ENCODE results near the gene SLC6A8.
"Not testable (repeated sequence)": the region's sequence is repeated elsewhere in the genome, so short reads cannot be mapped to it uniquely, and the experiment has no call there.

The SLC6A8 gene

GRCh38 chrX:153741446-153741845 is 53.7 kb downstream of the SLC6A8 start:
- TF ChIP-seq MYC (IDR thresholded peaks at IDR 0.05; ENCODE audit: low read depth, low read length) (no peak), POLR2A (IDR thresholded peaks at IDR 0.05; ENCODE audit: extremely low read depth, insufficient read length) (no peak), CTCF (IDR thresholded peaks at IDR 0.05; ENCODE audit: low read depth, low read length) (no peak), MAX (IDR thresholded peaks at IDR 0.05; ENCODE audit: low read depth, low read length) (no peak)
- no peak overlapping the region for H3K4me3 ChIP-seq (ENCODE audit: low read depth, low read length)
- no peak for DNase-seq (ENCODE audit: low read depth)

GRCh38 chrX:153742111-153742510 is 54.4 kb downstream of the SLC6A8 start:
- H3K4me3 ChIP-seq (ENCODE audit: low read depth, low read length); DNase-seq (ENCODE audit: low read depth): not testable (repeated sequence)

GRCh38 chrX:153742796-153743467 is 55.2 kb downstream of the SLC6A8 start:
- DNase-seq (ENCODE audit: low read depth); H3K4me3 ChIP-seq (ENCODE audit: low read depth, low read length): not testable (repeated sequence)

DNA sequence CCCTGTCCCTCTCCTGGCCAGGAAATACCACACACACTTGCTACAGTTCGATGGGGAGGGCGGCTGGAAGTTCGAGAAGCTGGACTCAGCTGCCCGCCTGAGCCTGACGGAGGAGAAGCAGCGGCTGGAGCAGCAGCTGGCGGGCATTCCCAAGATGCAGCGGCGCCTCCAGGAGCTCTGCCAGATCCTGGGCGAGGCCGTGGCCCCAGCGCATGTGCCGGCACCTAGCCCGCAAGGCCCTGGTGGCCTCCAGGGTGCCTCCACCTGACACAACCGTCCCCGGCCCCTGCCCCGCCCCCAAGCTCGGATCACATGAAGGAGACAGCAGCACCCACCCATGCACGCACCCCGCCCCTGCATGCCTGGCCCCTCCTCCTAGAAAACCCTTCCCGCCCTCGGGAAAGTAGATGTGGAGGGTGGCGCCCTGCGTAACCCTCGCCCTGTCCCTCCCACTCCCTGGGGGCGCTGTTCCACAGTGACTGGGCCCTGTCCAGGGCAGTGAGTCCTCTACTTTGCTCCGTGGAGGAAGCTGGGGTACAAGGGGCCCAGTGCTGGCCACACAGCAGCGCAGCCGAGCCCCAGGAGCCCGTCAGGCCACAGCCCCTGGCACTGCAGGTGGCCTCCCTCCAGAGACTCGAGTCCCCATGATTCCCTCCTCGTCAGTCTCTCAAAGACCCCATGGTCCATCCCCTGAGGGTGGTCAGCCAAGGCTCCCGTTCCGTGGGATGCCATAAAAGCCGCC is 55.9 kb downstream of the SLC6A8 start:
- DNase-seq (ENCODE audit: low read depth); H3K4me3 ChIP-seq (ENCODE audit: low read depth, low read length): not testable (repeated sequence)

DNA sequence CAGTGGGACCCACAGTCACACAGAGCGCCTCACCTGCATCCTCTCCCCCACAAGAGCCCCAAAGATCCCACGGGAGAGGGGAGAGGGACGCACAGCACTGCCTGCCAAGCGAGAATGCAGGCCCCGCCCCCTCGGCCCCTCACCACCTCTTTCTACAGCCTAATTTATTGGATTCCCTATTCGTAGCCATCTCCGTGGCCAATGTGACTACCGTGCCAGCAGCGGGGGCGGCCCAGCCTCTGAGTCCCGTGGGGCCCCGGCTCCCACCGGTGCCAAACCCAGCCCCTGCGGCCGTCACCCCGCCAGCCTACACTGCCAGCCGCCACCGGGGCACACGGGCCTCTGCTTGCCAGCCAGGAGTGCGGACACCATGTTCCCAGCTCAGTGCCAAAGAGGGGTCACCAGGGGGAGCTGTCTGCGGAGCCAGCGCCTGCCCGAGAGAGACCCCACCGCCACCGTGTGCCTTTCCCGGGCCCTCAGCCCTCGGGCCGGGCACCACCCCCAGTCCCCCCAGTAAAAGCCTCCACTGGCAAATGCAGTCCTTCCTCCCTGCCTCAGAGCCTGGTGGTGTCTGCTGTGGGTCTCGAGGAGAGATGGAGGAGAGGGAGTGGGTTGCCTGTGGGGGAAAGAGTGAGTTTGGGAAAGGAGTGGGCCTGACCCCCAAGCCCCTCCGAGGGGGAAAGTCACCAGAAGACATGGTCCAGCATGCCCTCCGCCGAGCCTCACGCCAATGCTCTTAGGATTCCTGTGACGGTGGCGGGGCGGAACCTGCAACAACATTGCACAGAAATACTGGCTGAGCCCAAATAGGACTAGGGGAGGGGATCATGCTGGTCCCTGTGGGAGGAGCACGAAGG is 56.7 kb downstream of the SLC6A8 start:
- H3K4me3 ChIP-seq (ENCODE audit: low read depth, low read length): no peak overlapping the region
- TF ChIP-seq MYC (IDR thresholded peaks at IDR 0.05; ENCODE audit: low read depth, low read length) (no peak), CTCF (IDR thresholded peaks at IDR 0.05; ENCODE audit: low read depth, low read length) (no peak), POLR2A (IDR thresholded peaks at IDR 0.05; ENCODE audit: extremely low read depth, insufficient read length) (no peak), MAX (IDR thresholded peaks at IDR 0.05; ENCODE audit: low read depth, low read length) (no peak)
- DNase-seq (ENCODE audit: low read depth): no peak

GRCh38 chrX:153745067-153745433 is 57.3 kb downstream of the SLC6A8 start:
- not testable (repeated sequence) for H3K4me3 ChIP-seq (ENCODE audit: low read depth, low read length); DNase-seq (ENCODE audit: low read depth)
